Kidney epithelial cell (primary cell): ENCODE data around the gene CPNE4. TPM values are rescaled to one million over a fixed set of nuclear protein-coding genes. Genes with fewer than 3 reads are reported as not detected.

Experiments used
- DNase-seq: peaks from one replicate; pipeline ENCODE4 v3.0.0-alpha.2; 2010; ENCODE audit warnings: low read depth
- H3K27me3 ChIP-seq: 2 replicates; pipeline ENCODE4 v1.6.0; 2011; ENCODE audit warnings: low read length; ENCODE audit not compliant: control insufficient read depth, insufficient read depth
- H3K36me3 ChIP-seq: 2 replicates; pipeline ENCODE4 v1.5.1; 2011; ENCODE audit warnings: low read length; ENCODE audit not compliant: control insufficient read depth, insufficient read depth
- H3K4me3 ChIP-seq: 2 replicates; pipeline ENCODE4 v1.5.1; 2011; ENCODE audit warnings: low read depth, mild to moderate bottlenecking, control low read depth, low read length
- CTCF ChIP-seq: IDR thresholded peaks from 2 replicates; pipeline ENCODE4 v1.5.1; 2011; ENCODE audit warnings: mild to moderate bottlenecking, moderate library complexity, low read length, control low read depth, inconsistent platforms; ENCODE audit not compliant: insufficient read depth, poor library complexity, severe bottlenecking
- total RNA-seq: library from RNA; depleted of rRNA; stranded (reverse); fragments of >200 nt; gene quantifications from 2 replicates; pipeline ENCODE4 v1.2.3, GENCODE V29; 2015

Gene CPNE4
- total RNA-seq, 1 donor from 2014 or later, result 3.7 TPM

GRCh38 chr3:131881777-131882176, 153.0 kb downstream of the CPNE4 start:
- H3K27me3 ChIP-seq, result no peaks in the 10 kb centered on the region
- no peaks in the 10 kb centered on the region for H3K36me3 ChIP-seq
- no peak for DNase-seq

DNA sequence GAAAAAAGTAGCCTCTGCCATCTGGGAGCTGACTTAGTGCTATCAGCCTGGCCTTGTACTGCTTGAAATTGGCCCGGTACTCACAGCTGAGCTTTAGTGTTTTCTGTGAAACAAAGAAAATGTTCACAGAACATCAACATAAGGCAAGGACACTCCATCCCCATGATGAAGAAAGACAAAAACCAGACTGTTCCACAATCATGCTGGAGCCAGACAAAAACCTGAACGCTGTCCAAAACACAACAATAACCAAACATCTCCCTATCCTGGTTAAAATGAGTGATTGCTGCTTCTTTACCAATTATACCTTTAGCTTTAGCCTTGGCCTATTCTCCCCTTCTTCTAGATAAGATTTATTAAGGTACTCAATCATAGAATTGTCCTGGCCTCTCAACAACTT, 153.9 kb downstream of the CPNE4 start:
- DNase-seq, result no peak
- TF ChIP-seq CTCF, result no peak
- no peak overlapping the region for H3K4me3 ChIP-seq
- H3K36me3 ChIP-seq, result no peaks in the 10 kb centered on the region
- no peaks in the 10 kb centered on the region for H3K27me3 ChIP-seq

More at GRCh38 chr3:131881777-131882176, 153.0 kb downstream of the CPNE4 start:
- no peak for TF ChIP-seq CTCF
- H3K4me3 ChIP-seq, result no peak overlapping the region

- no peaks in the 10 kb centered on the region for H3K36me3 ChIP-seq
- no peak overlapping the region for H3K4me3 ChIP-seq
- no peak for DNase-seq
- TF ChIP-seq CTCF, result no peak
- H3K27me3 ChIP-seq, result no peaks in the 10 kb centered on the region
Measured at GRCh38 chr3:131868203-131868602, 166.6 kb downstream of the CPNE4 start.

DNA sequence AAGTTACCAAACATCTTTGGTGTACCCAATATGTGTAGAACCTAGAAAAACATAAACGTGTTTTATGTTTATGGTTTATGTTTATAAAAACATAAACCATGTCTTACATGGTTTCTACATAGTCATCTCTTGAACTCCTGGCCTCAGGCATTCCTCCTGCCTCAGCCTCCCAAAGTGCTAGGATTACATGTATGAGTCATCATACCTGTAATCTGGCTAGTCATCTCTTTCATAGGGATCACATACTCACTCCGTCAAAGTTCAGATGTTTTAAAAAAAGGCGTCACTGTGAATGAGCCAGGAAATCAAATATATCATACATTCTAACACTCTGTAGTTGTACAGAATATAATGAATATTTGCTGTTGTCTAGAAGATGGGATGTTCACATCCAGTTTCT, 178.6 kb downstream of the CPNE4 start:
- TF ChIP-seq CTCF, result no peak
- DNase-seq, result no peak
- Histone ChIP-seq H3K4me3 (no peak overlapping the region), H3K36me3 (no peaks in the 10 kb centered on the region), H3K27me3 (no peaks in the 10 kb centered on the region)

DNA sequence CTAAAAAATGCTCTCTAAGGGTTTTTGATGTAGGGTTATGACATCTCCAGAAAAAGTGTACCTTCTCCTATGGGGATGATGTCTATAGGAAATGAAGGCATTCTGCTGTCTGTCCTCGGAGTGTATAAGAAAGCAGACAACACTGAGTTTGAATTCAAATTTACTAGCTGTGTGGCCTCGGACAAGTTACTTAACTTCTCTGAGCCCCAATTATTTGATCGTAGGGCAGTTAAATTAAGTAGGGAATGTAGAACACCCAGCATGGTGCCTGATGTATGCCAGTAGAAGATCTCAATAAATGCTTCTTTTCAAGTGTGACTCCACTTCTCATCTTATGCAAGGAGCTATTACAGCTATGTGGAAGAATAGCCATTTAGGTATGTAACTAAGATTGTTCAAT, 184.6 kb downstream of the CPNE4 start:
- no peak for TF ChIP-seq CTCF
- DNase-seq, result no peak
- no peak overlapping the region for H3K4me3 ChIP-seq
- H3K27me3 ChIP-seq, result no peaks in the 10 kb centered on the region
- H3K36me3 ChIP-seq, result no peaks in the 10 kb centered on the region

DNA sequence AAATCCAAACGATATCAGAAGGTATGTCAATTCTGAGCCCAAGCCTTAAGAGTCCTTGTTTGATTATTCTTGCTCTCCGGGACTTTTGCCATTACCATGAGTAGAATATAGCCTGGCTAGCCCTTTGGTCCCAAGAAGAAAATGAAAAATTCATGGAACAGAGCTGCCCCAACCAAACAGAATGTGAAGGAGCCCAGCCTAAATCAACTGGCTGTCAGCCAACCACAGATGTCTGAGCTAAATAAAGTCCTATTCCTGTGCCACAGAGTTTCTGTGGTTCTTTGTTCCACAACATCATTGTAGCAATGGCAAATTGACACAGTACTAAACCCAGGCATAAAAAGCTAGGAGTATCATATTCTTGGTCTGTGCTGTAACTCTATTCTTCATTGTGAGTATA, 185.2 kb downstream of the CPNE4 start:
- Histone ChIP-seq H3K4me3 (no peak overlapping the region), H3K36me3 (no peaks in the 10 kb centered on the region), H3K27me3 (no peaks in the 10 kb centered on the region)
- no peak for DNase-seq
- no peak for TF ChIP-seq CTCF
